ENCODE data around the gene CDHR2.

CDHR2 gene

GRCh38 chr5:176545737-176546509 lies 3.2 kb upstream of the CDHR2 start:
- no peak overlapping the region for H2AFZ ChIP-seq (ENCODE audit: low read length)
- H3K4me2 ChIP-seq (ENCODE audit: low read length): no peak overlapping the region
- H3K9ac ChIP-seq (ENCODE audit: low read length): no peak overlapping the region
- no peaks in the 10 kb centered on the region for H3K79me2 ChIP-seq (ENCODE audit: insufficient read depth, low read length)
- TF ChIP-seq CTCF (IDR thresholded peaks at IDR 0.05; ENCODE audit: low read length) (no peak), EZH2 (IDR thresholded peaks at IDR 0.05; ENCODE audit: borderline replicate concordance, low read length) (no peak)
- no peak overlapping the region for H3K4me3 ChIP-seq (ENCODE audit: low read depth, low read length, poor library complexity, severe bottlenecking)
- no peaks in the 10 kb centered on the region for H3F3A ChIP-seq (ENCODE audit: insufficient read depth, low read length)
- no peaks in the 10 kb centered on the region for H3K9me3 ChIP-seq (ENCODE audit: low read length)
- H3K27me3 ChIP-seq (ENCODE audit: insufficient read depth, low read length): no peaks in the 10 kb centered on the region
- no peaks in the 10 kb centered on the region for H3K36me3 ChIP-seq (ENCODE audit: insufficient read depth, low read length)
- H4K20me1 ChIP-seq (ENCODE audit: insufficient read depth, low read length): no peaks in the 10 kb centered on the region
- no peaks in the 10 kb centered on the region for H3K9me2 ChIP-seq (ENCODE audit: low read depth, low read length)
- peaks cover 33% of the 10 kb centered on the region for H3K4me1 ChIP-seq (ENCODE audit: insufficient read depth, low read length, severe bottlenecking)
- no peak overlapping the region for H3K27ac ChIP-seq (ENCODE audit: low read depth, low read length, poor library complexity, severe bottlenecking)

DNA sequence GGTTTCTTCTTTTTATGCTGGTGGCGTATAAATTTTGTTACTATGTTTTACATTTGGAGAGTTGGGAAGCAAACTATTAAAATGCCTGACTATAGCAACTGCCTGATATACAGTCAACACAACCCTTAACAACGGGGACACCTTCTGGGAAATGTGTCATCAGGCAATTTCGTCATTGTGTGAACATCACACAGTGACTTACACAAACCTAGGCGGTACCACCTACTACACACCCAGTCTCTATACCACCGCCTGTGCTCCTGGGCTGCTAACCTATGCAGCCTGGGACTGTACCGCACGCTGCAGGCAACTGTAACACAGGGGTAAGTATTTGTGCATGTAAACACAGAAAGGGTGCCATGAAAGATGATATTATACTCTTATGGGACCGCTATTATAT lies 1.3 kb upstream of the CDHR2 start:
- Histone ChIP-seq H3K9ac (ENCODE audit: low read length) (no peak overlapping the region), H3F3A (ENCODE audit: insufficient read depth, low read length) (no peaks in the 10 kb centered on the region), H2AFZ (ENCODE audit: low read length) (no peak overlapping the region), H4K20me1 (ENCODE audit: insufficient read depth, low read length) (no peaks in the 10 kb centered on the region), H3K4me2 (ENCODE audit: low read length) (no peak overlapping the region), H3K36me3 (ENCODE audit: insufficient read depth, low read length) (no peaks in the 10 kb centered on the region), H3K4me1 (ENCODE audit: insufficient read depth, low read length, severe bottlenecking) (peaks cover 16% of the 10 kb centered on the region), H3K9me3 (ENCODE audit: low read length) (no peaks in the 10 kb centered on the region), H3K27me3 (ENCODE audit: insufficient read depth, low read length) (no peaks in the 10 kb centered on the region; the same call in 1 of the 2 replicates), H3K4me3 (ENCODE audit: low read depth, low read length, poor library complexity, severe bottlenecking) (no peak overlapping the region), H3K27ac (ENCODE audit: low read depth, low read length, poor library complexity, severe bottlenecking) (no peak overlapping the region), H3K9me2 (ENCODE audit: low read depth, low read length) (no peaks in the 10 kb centered on the region), H3K79me2 (ENCODE audit: insufficient read depth, low read length) (no peaks in the 10 kb centered on the region)
- TF ChIP-seq EZH2 (IDR thresholded peaks at IDR 0.05; ENCODE audit: borderline replicate concordance, low read length) (no peak), CTCF (IDR thresholded peaks at IDR 0.05; ENCODE audit: low read length) (no peak)

DNA sequence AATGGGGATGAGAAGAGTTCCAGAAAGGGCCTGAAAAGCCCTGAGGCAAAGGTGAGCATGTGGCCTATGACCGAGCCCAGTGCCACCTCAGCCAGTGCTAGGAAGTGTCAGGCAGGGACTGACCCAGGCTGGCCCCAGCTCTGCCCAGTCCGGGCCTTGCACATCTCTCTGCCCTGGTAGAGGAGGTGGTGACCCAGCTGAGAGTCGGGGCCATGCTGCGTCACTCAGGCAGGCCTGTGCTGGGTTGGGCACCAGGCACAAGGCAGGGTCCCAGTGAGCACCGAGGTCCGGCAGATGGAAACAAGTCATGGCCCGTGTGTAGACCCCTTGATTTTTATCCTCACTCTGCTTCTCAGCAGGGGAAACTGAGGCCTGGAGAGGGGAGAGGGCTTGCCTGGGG lies 729 bp downstream of the CDHR2 start:
- no peak overlapping the region for H3K9ac ChIP-seq (ENCODE audit: low read length)
- no peak for TF ChIP-seq EZH2 (IDR thresholded peaks at IDR 0.05; ENCODE audit: borderline replicate concordance, low read length)
- no peak for TF ChIP-seq CTCF (IDR thresholded peaks at IDR 0.05; ENCODE audit: low read length)
- H4K20me1 ChIP-seq (ENCODE audit: insufficient read depth, low read length): no peaks in the 10 kb centered on the region
- no peak overlapping the region for H3K27ac ChIP-seq (ENCODE audit: low read depth, low read length, poor library complexity, severe bottlenecking)
- H2AFZ ChIP-seq (ENCODE audit: low read length): no peak overlapping the region
- no peaks in the 10 kb centered on the region for H3K36me3 ChIP-seq (ENCODE audit: insufficient read depth, low read length)
- no peak overlapping the region for H3K4me2 ChIP-seq (ENCODE audit: low read length)
- no peak overlapping the region for H3K4me3 ChIP-seq (ENCODE audit: low read depth, low read length, poor library complexity, severe bottlenecking)
- H3K79me2 ChIP-seq (ENCODE audit: insufficient read depth, low read length): no peaks in the 10 kb centered on the region
- H3K9me3 ChIP-seq (ENCODE audit: low read length): no peaks in the 10 kb centered on the region
- no peaks in the 10 kb centered on the region for H3K9me2 ChIP-seq (ENCODE audit: low read depth, low read length)
- H3F3A ChIP-seq (ENCODE audit: insufficient read depth, low read length): no peaks in the 10 kb centered on the region
- peaks cover 9% of the 10 kb centered on the region for H3K4me1 ChIP-seq (ENCODE audit: insufficient read depth, low read length, severe bottlenecking)
- H3K27me3 ChIP-seq (ENCODE audit: insufficient read depth, low read length): no peaks in the 10 kb centered on the region; the same call in 1 of the 2 replicates

Data from OCI-LY1 (cell line).